HG03097 (cell line): ENCODE data around the gene PHC3.
"Not testable (repeated sequence)": the region's sequence is repeated elsewhere in the genome, so short reads cannot be mapped to it uniquely, and the experiment has no call there.

Experiments used
- ATAC-seq: cut with Tn5 transposase; IDR thresholded peaks from one replicate; pipeline ENCODE4 v1.9.1; 2021; ENCODE audit not compliant: unreplicated experiment, low FRiP score

Gene PHC3

GRCh38 chr3:170196833-170197232 lies 15.3 kb upstream of the PHC3 start:
- no peak for ATAC-seq

GRCh38 chr3:170195759-170196158 lies 14.2 kb upstream of the PHC3 start:
- ATAC-seq, result not testable (repeated sequence)

- ATAC-seq, result no peak
Measured at GRCh38 chr3:170189398-170190256, 8.1 kb upstream of the PHC3 start.

DNA sequence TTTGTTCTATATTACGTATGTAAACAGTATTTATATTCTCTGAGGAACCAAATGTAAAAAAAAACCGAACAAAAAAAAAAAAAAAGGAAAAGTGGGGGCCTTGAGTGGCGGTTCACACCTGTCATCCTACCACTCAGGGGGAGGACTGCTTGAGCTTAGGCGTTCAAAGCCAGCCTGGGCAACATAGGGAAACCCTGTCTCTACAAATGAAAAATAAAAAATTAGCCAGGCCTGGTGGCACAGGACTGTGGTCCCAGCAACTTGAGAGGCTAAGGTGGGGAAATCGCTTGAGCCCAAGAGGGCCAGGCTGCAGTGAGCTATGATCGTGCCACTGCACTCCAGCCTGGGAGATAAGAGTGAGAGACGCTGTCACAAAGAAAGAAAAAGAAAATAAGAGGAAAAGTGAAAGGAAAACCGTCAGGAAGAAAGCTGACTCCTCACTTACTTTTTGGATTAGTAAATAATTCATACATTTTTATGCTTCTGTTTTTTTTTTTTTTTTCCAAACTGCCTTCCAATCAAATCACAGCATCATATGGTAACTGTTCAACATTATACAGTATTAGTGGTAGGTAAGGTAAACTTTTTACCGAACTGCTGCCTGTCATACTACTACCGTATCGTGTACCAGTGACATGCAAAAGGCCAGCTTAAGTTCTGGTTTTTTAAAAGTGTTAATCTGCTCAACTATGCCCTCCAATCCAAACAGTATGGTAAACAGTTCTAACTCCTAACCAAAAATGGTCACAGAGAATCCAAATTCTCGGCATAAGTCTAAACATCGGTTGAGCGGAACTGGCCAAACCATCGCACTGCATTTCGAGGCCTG lies 1.2 kb downstream of the PHC3 start:
- peak; percentile 20 for ATAC-seq

DNA sequence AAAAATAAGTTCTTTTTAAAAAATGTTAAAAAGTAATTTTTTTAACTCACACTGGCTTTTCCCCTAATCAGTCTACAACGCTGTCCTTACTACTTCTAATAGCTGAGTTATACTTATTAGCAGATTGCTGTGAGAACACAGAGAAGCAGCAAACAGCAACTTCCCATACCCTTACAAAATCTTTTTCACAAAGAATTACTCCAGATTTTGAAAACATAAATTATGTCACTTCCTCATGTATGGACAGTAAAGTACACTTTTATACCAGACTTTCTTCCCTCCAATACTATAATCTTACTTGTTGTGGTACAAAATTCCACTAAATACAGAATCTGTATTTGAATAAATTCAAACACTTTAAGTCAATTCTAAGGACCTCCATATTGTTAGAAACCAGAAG lies 2.1 kb downstream of the PHC3 start:
- no peak for ATAC-seq

DNA sequence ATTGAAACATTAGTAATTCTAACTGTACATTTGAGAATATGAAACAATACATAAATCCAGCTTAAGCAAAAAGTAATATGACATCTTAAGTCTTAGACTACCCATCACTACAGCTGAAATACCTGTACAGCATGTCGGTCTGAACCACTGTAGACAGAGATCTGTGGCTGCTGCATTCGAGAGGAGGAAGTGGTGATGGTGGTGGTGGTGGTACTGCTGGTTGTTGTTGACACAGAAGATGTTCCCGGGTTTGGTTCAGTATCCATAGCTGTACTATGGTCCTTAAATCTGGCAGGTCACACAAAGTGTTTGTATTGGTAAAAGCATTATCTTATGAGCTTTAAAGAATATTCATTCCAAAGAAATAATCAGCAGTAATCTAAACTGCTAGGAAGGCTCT lies 2.9 kb downstream of the PHC3 start:
- no peak for ATAC-seq

DNA sequence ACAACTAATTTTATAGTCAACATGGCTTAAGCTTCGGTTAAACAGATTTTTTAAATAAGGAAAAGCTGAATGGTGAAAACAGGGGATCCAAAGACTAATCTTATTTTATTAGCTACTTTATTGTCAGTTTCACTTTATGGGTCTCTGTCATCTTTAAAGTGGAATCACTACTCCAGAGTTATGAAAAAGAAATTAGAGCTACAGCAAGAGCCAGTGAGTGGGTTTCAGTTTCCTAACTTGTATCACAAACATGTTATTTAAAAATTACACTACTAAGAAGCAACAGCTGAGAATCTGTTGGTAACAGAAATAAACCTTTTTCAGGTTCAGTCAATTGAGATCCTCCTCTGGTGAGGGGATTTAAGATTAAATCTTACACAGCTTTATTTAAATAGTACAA lies 10.0 kb downstream of the PHC3 start:
- ATAC-seq, result peak; percentile 54

- ATAC-seq, result no peak
Measured at GRCh38 chr3:170164717-170165116, 16.8 kb downstream of the PHC3 start.

- ATAC-seq, result no peak
Measured at GRCh38 chr3:170163956-170164645, 17.4 kb downstream of the PHC3 start.

DNA sequence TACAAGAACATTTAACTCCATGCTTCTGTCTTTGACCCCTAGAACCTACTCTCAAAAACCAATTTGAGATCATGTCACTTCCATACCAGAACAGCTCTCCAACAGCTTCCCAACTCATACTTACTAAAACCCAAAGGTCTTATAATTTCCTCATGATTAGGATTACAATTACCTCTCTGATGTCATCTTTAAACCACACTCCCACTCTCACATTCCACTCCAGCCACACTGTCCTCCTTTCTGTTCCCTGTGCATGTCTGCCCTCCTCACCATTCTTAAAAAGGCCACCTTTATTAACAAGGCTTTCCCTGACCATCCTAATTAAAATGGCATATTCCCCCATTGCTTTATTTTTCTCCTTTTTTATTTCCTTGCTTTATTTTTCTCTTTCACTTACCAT lies 18.9 kb downstream of the PHC3 start:
- no peak for ATAC-seq

DNA sequence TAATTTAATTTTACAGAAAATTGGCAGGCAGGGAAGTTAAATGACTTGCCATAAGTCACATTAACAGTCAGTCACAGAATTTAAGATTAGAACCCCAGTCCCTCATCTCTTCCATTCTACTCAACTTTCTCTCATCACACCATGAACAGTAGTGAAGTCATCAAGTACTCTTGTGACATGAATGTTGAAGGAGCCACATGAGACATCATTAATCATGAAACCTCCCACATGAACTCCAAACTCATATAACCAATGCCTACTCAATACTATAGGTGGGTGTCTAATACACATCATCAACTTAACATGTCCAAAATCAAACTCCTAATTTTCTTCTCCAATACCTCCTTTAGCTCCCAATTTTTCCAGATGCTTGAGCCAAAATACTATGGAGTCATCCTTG lies 19.5 kb downstream of the PHC3 start:
- no peak for ATAC-seq

DNA sequence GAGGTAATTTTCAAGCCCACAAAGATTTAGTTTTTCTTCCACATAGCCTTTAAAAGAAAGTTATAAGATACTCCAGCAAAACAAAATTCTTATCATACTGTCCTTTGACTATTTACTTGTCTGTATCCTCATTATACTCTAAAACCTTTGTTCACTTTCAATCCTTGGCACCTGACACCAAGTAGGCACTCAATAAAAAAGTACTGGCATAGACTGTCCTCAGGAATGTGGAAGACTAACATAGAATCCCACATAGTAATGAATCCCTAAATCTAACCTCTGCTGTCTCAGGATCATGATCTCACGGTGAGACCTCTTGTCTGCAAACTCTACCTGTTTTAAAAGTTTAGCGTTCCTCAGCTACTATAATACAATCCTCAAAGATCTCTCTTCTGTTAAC lies 21.6 kb downstream of the PHC3 start:
- no peak for ATAC-seq

- ATAC-seq, result no peak
Measured at GRCh38 chr3:170159459-170159858, 22.1 kb downstream of the PHC3 start.

DNA sequence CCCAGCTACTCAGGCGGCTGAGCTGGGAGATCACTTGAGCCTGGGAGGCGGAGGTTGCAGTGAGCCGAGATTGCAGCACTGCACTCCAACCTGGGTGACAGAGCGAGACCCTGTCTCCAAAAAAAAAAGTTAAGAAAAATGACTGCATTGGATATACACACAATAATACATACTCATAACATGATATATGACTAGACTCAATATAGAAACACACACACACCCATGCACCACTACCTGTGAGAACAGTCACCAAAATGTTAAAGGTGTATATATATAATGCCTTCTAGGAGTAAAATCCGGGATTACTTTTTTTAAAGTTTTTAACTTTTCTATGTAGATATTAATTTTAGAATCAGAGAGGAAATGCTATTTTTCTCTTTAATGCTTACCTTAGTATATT lies 25.9 kb downstream of the PHC3 start:
- ATAC-seq, result no peak

DNA sequence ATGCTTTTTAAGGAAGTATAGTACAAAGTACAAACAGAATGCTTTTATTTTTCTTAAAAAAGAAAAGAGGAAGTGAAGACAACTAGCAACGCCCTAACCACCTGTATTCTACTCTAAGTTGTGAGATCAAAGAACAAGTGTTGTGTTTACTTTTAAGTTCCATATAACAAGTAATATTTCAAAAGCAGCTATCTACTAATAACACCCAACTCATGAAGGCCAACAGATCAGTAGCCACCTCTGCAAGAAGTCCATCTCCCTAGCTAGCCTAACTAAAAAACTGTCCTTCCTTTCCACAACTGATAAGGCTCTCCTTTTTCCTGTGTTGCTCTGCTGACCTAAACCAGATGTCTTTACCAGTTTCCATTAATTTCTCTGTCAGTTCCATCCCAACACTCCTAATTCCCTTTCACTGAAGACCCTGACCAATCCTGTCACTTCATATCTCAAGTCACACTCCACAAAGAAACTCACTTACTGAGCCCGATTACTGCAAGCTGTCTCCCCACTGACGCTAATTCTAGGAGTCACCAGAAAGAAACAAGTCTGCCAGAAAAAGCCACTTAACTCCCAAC lies 26.9 kb downstream of the PHC3 start:
- ATAC-seq, result no peak

DNA sequence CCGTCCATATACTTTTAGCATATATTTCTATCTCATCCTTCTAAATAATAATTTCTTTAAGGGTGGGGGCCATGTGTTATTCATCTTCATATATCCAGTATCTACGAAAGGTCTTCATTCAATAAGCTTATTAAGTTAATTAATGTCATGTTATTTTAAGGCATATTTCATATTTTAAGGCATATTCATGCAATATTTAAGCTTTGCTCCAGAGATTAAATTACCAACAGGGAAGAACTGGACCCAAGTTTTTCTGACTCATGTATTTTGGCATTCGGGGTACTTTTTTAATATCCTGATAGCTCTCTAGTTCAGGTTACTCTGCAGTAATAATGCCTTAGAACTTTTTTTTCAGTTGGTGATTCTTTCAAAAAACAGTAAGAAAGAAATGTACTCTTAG lies 27.4 kb downstream of the PHC3 start:
- no peak for ATAC-seq

DNA sequence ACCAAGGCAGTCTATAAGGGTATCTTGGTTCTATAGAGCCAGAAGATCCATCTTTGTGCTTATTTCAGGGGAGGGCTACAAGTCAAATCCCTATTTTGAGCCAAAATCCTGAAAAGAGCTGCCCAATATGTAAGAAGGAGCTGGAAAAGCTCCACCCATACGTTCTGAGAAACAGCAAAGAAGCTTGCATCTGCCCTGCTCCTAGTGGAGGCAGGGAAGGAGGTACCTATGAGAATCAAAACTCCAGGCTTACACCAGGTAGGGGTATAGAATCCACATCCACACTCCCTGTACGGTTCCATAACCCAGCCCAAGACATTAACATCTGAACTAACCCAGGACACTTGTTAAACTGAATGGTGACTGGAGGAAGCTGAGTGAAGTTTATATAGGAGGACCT lies 30.0 kb downstream of the PHC3 start:
- no peak for ATAC-seq

GRCh38 chr3:170149016-170149415 lies 32.5 kb downstream of the PHC3 start:
- ATAC-seq, result no peak

DNA sequence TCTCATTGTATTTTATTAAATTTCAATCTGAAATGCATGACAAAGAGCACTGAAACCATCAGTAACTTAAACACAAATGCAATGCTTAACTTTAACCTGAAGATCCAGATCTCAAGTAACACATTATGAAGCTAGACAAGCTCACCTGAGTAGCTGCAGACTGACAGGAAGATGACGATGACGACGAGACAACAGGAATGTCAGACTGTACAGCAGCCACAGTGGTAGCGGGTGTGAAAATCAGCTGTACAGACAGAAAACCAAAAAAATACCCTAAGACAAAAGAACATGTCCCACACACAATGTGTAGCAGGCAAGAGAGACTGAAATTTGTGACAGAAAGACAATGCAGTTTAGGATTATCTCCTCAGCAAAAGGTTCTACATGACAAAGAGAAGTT lies 36.3 kb downstream of the PHC3 start:
- ATAC-seq, result no peak

- ATAC-seq, result peak; percentile 91
Measured at GRCh38 chr3:170144437-170144843, 37.1 kb downstream of the PHC3 start.

DNA sequence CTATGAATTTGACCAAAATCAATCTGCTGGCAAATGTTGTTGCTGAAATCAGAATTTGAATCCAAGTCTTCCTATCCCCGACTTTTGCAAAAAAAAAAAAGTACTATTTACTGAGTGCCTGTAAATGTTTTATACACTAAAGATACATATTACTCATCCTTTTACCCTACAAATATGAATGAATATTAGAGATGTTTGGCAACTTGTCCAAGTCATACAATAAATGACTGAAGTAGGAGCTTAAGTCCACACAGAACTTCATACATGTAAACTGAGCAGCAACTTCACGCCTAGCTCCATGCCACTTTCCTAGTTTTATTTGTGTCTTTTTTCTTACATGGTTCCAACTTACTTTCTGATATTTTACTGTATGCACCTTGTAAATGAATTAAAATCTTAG lies 39.2 kb downstream of the PHC3 start:
- no peak for ATAC-seq
